Left ventricle myocardium inferior (tissue), 1 donor: ENCODE data around the gene EIF2S3. TPM values are rescaled to one million over a fixed set of nuclear protein-coding genes. Genes with fewer than 3 reads are reported as not detected.

ENCODE experiments used
- DNase-seq: peaks from one replicate; pipeline ENCODE4 v3.0.0-alpha.2; 2020
- H3K27ac ChIP-seq: fragments of 200-600 bp; replicated peaks from 2 replicates; pipeline ENCODE4 v1.8.0; 2021
- H3K27me3 ChIP-seq: fragments of 200-600 bp; 2 replicates; pipeline ENCODE4 v1.8.0; 2021; ENCODE audit warnings: low read depth
- H3K36me3 ChIP-seq: fragments of 200-600 bp; 2 replicates; pipeline ENCODE4 v1.8.0; 2021
- H3K4me1 ChIP-seq: fragments of 200-600 bp; 2 replicates; pipeline ENCODE4 v1.8.0; 2021
- H3K4me3 ChIP-seq: fragments of 200-600 bp; 2 replicates; pipeline ENCODE4 v1.8.0; 2021; ENCODE audit warnings: mild to moderate bottlenecking, moderate library complexity
- H3K9me3 ChIP-seq: fragments of 200-600 bp; replicated peaks from 2 replicates; pipeline ENCODE4 v1.8.0; 2021
- CTCF ChIP-seq: fragments of 200-600 bp; IDR thresholded peaks from 2 replicates; pipeline ENCODE4 v1.8.0; 2021; ENCODE audit warnings: antibody characterized with exemption, mild to moderate bottlenecking, borderline replicate concordance
- intact Hi-C: fragments of 100-400 bp; cut with micrococcal nuclease; formaldehyde crosslinking; loops from one replicate; pipeline ENCODE4 v1.11.0; 2022
- total RNA-seq: library from RNA; stranded (reverse); fragmentation: NEBNext Ultra II Directional; extraction: Animal tissue kit (Norgen Biotek cat#: 25700); gene quantifications from one replicate; pipeline ENCODE4 v1.2.1, GENCODE V29; 2021
- donor health status: DM: no; HTN: yes; CAD: no; lungs with severe emphysema.

EIF2S3 gene
- total RNA-seq, 1 donor from 2014 or later: 71.0 TPM

GRCh38 chrX:24097741-24098260 is 43.0 kb downstream of the EIF2S3 start:
- H3K9me3 ChIP-seq: no peaks in the 10 kb centered on the region
- H3K4me3 ChIP-seq: no peak overlapping the region
- intact Hi-C loops: no loop called here
- H3K36me3 ChIP-seq: no peaks in the 10 kb centered on the region
- no peak for DNase-seq
- no peaks in the 10 kb centered on the region for H3K27me3 ChIP-seq
- no peak overlapping the region for H3K27ac ChIP-seq
- TF ChIP-seq CTCF: no peak
- H3K4me1 ChIP-seq: no peaks in the 10 kb centered on the region

GRCh38 chrX:24098932-24099331 is 44.2 kb downstream of the EIF2S3 start:
- no peak overlapping the region for H3K4me3 ChIP-seq
- no peaks in the 10 kb centered on the region for H3K9me3 ChIP-seq
- H3K36me3 ChIP-seq: no peaks in the 10 kb centered on the region
- no peak for TF ChIP-seq CTCF
- H3K27ac ChIP-seq: no peak overlapping the region
- intact Hi-C loops: no loop called here
- H3K4me1 ChIP-seq: no peaks in the 10 kb centered on the region
- H3K27me3 ChIP-seq: no peaks in the 10 kb centered on the region
- DNase-seq: no peak

GRCh38 chrX:24099394-24099793 is 44.6 kb downstream of the EIF2S3 start:
- intact Hi-C loops: no loop called here
- no peak for DNase-seq
- H3K4me1 ChIP-seq: no peaks in the 10 kb centered on the region

GRCh38 chrX:24100713-24101112 is 46.0 kb downstream of the EIF2S3 start:
- TF ChIP-seq CTCF: no peak
- Histone ChIP-seq H3K27me3 (no peaks in the 10 kb centered on the region), H3K4me1 (no peaks in the 10 kb centered on the region), H3K36me3 (no peaks in the 10 kb centered on the region), H3K4me3 (no peak overlapping the region), H3K27ac (no peak overlapping the region), H3K9me3 (no peaks in the 10 kb centered on the region)
- no peak for DNase-seq
- intact Hi-C loops: no loop called here

More at GRCh38 chrX:24099394-24099793, 44.6 kb downstream of the EIF2S3 start:
- H3K27me3 ChIP-seq: no peaks in the 10 kb centered on the region
- H3K4me3 ChIP-seq: no peak overlapping the region
- no peaks in the 10 kb centered on the region for H3K36me3 ChIP-seq
- H3K9me3 ChIP-seq: no peaks in the 10 kb centered on the region
- H3K27ac ChIP-seq: no peak overlapping the region
- no peak for TF ChIP-seq CTCF

- Histone ChIP-seq H3K4me1 (no peaks in the 10 kb centered on the region), H3K4me3 (no peak overlapping the region), H3K9me3 (no peaks in the 10 kb centered on the region), H3K27me3 (no peaks in the 10 kb centered on the region), H3K27ac (no peak overlapping the region), H3K36me3 (no peaks in the 10 kb centered on the region)
- intact Hi-C loops: no loop called here
- DNase-seq: no peak
- TF ChIP-seq CTCF: no peak
Measured at GRCh38 chrX:24110069-24110468, 55.3 kb downstream of the EIF2S3 start.
